GM12865 (cell line): ENCODE results near the gene ASTL.

Experiments
- DNase-seq: peaks from one replicate; pipeline ENCODE4 v3.0.0; 2010; ENCODE audit warnings: low read depth
- H3K4me3 ChIP-seq: 2 replicates; pipeline ENCODE4 v1.5.1; 2011; ENCODE audit warnings: mild to moderate bottlenecking, low read depth, low read length, control low read depth
- TF ChIP-seq, protein P1 (sequence below): IDR thresholded peaks from 2 replicates; pipeline ENCODE4 v1.5.1; 2011; ENCODE audit warnings: low read length, control low read depth, low read depth, inconsistent platforms; ENCODE audit not compliant: insufficient read depth; ENCODE audit errors: missing control alignments

The ASTL gene

DNA sequence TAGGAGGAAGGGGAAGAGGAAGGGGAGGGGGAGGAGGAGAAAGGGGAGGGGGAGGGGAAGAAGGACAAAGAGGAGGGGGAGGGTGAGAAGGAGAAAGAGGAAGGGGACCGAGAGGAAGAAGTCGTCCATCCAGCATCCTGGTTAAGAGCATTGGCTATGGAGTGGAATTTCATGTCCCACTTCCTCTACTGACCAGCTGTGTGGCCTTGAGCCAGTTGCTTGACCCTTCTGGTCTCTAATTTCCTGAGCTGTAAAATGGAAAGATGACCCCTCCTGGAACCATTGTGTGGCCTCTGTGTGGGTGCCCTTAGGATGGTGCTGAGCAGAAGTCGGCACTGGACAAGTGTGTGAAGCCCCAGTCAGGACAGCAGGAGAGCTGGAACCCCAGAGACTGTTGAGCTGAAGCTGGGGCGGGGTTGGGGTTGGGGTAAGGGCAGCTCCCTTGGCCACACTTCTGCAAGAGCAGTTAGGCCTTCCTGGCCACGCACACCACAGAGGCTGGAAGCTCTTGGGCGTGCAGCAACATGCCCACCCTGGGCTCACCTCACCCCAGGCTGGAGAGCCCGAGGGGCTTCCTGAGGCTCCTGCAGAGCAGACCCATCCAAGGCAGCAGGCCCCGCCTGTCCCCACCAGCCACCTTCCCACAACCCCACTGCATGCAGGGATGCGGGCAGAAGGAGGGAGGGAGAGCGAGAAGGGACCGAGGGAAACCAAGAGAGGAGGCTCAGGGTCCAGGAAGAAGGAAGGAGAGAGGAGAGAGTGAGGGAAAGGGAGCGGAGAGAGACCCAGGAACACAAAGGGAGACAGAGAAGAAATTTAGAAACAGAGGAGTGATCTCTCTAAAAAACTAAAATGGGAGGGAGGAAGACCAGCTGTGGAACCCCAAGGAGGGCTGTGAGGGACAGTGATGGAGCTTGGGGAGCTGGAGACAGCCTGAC, 38.2 kb downstream of the ASTL start:
- no peak for DNase-seq
- H3K4me3 ChIP-seq, result no peak overlapping the region
- TF ChIP-seq, protein P1, sequence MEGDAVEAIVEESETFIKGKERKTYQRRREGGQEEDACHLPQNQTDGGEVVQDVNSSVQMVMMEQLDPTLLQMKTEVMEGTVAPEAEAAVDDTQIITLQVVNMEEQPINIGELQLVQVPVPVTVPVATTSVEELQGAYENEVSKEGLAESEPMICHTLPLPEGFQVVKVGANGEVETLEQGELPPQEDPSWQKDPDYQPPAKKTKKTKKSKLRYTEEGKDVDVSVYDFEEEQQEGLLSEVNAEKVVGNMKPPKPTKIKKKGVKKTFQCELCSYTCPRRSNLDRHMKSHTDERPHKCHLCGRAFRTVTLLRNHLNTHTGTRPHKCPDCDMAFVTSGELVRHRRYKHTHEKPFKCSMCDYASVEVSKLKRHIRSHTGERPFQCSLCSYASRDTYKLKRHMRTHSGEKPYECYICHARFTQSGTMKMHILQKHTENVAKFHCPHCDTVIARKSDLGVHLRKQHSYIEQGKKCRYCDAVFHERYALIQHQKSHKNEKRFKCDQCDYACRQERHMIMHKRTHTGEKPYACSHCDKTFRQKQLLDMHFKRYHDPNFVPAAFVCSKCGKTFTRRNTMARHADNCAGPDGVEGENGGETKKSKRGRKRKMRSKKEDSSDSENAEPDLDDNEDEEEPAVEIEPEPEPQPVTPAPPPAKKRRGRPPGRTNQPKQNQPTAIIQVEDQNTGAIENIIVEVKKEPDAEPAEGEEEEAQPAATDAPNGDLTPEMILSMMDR, result no peak

DNA sequence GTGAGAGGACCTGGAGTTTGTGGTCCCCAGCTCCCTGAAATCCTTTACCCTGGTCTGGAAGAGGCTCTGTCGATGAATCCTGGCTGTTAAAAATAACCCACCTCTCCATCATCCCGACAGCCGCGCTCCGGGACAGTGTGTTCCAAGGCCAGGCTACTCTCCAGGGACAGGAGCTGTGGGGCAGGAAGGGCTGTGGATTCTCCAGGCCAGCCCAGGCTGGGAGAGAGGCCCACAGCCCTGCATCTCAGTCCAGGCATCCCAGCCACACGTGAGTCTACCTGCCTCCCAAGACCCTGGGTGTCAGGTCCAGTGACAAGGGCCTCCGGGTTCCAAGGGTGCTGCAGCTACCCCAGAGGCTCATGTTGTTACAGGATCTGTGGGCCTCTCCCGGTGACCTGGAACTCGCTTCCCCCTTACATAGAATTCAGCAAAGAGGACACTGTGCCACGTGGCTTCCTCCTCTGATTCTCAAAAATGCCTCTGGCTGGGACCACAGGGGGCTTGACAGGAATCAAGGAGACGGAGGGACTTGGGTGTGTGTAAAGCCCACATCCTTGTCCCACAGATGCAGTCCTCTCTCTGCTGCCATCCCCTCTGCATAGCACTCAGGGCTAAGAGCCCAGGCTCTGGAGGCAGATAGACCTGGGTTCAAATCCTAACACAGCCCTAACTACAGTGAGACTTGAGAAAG, 39.3 kb downstream of the ASTL start:
- no peak for DNase-seq
- H3K4me3 ChIP-seq, result no peak overlapping the region
- TF ChIP-seq, protein P1, result no peak

DNA sequence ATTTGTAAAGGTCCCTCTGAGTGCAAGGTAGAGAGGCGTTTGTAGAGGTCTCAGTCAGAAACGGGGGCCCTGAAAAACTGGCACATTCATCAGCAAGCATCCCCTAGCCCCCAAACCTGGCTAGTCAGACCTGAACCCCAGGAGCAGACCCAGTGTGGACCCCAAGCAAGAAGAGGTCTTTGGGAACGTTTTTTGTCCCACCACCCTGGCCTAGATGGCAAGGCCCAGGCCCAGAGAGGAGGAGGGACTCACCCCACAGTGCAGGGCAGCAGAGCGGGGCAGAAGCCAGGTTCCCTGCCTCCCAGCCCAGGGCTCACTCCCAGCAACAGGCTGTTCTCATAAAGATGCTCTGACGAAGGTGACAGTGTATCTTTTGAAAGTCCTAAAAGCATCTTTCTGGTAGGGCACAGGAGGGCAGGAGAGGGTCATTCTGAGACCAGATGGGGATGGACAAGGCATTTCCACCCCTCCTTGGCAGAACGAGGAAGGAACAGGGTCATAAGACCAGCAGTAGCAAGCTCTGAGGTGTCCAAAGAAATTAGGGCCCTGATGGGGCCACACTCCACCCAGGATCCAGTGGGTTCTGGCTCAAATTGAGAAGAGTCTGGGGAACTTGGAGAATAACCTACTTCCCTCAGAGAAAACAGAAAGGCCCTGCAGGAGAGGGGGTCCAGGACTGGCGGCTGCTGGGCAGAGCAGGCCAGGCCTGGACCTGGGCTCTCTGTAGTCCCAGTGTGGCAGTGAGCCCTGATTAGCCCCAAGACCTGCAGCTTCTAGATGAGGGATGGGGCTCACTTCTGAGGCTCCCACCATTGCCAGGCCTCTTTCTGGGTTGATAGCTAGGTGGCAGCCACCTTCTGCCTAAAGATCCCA, 40.1 kb downstream of the ASTL start:
- TF ChIP-seq, protein P1, result no peak
- no peak for DNase-seq
- no peak overlapping the region for H3K4me3 ChIP-seq

GRCh38 chr2:96097441-96097840, 40.9 kb downstream of the ASTL start:
- H3K4me3 ChIP-seq, result no peak overlapping the region
- no peak for DNase-seq
- TF ChIP-seq, protein P1, result no peak

DNA sequence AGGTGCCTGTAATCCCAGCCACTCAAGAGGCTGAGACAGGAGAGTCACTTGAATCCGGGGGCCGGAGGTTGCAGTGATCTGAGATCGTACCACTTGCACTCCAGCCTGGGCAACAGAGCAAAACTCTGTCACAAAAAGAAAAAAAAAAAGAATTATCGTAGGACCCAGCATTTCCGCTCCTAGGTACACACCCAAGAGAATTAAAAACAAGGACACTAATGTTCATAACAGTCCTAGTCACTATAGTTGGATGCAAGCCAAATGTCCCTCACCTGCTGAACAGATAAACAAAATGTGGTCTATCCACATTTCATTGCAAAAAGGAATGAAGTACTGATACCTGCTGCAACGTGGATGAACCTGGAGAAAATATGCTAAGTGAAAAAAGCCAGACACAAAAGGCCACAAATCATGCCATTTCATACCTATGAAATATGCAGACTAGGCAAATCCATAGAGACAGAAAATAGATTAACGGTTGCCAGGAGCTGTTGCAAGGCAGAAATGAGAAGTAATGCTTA, 43.1 kb downstream of the ASTL start:
- TF ChIP-seq, protein P1, result no peak
- no peak for DNase-seq
- no peak overlapping the region for H3K4me3 ChIP-seq

DNA sequence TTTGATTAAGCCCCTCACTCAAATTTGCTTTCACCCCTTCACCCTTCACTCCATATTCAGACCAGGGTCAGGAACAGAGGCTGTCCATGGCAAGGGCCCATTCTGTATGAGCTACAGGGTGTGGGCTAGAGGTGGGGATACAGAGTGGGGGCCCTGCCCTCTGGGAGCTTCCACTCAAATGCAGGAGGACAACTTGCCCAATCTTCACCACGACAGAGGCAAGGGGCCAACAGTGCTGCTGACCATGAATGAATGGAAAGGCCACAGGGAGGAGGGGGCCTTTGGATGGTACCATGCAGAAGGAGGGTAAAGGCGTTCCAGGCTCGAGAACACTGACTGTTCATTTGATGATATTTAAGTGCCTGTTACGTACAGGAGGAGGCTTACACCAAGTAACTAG, 44.8 kb downstream of the ASTL start:
- H3K4me3 ChIP-seq, result no peak overlapping the region
- TF ChIP-seq, protein P1, result no peak
- DNase-seq, result no peak
